ENCODE data around the gene ART1. TPM values are rescaled to one million over a fixed set of nuclear protein-coding genes. Genes with fewer than 3 reads are reported as not detected.

The ART1 gene
- total and polyA plus RNA-seq, 2 of the 8 experiments (the other 6 are each of a cell fraction or from before 2014, with no cell fraction given): not detected

GRCh38 chr11:3669742-3670183 lies 24.8 kb downstream of the ART1 start:
- Histone ChIP-seq H3K56ac (replicated peaks; ENCODE audit: insufficient read length, low read depth, low read length) (no peak overlapping the region), H3K27me3 (replicated peaks in 1 of 4; ENCODE audit: control insufficient read depth in 3 of 4, extremely low read depth in 1 of 4, insufficient read depth in 3 of 4, low read length in 3 of 4) (no peaks in the 10 kb centered on the region), H2BK20ac (ENCODE audit: low read length) (no peak overlapping the region), H2BK120ac (replicated peaks; ENCODE audit: low read depth, low read length) (no peak overlapping the region), H2AFZ (ENCODE audit: low read length) (no peak overlapping the region), H4K5ac (ENCODE audit: insufficient read length, low read depth, low read length) (no peak overlapping the region), H3K36me3 (ENCODE audit: control insufficient read depth in 2 of 4, insufficient read depth in 4 of 4, low read length in 3 of 4) (peaks cover 5 to 20% (median 12%) of the 10 kb centered on the region in 4 experiments; a peak in 6 of 8 replicates), H3K23me2 (ENCODE audit: low read depth, low read length) (no peaks in the 10 kb centered on the region), H3K9me3 (ENCODE audit: insufficient read depth in 2 of 2, low read depth in 1 of 2, low read length in 1 of 2) (no peaks in the 10 kb centered on the region), H3K14ac (ENCODE audit: insufficient read length) (no peak overlapping the region), H4K20me1 (replicated peaks in 1 of 2; ENCODE audit: control insufficient read depth in 1 of 2, insufficient read depth in 2 of 2, low read length in 2 of 2) (peaks cover 0 to 5% of the 10 kb centered on the region in 2 experiments), H3K18ac (ENCODE audit: extremely low read depth, low read length) (no peak overlapping the region), H4K91ac (replicated peaks; ENCODE audit: insufficient read length, low read length) (no peak overlapping the region), H4K8ac (ENCODE audit: extremely low read depth, insufficient read depth, low read length) (no peak overlapping the region), H3K4ac (replicated peaks; ENCODE audit: insufficient read length, low read depth, low read length) (no peak overlapping the region), H2BK12ac (ENCODE audit: low read depth, low read length) (no peak overlapping the region), H2BK5ac (ENCODE audit: low read depth, low read length) (no peak overlapping the region), H2AK5ac (ENCODE audit: low read depth, low read length) (no peak overlapping the region), H3K79me1 (ENCODE audit: low read depth, low read length) (no peaks in the 10 kb centered on the region), H2BK15ac (ENCODE audit: low read length) (no peak overlapping the region), H3K23ac (ENCODE audit: insufficient read length) (no peak overlapping the region), H3K4me3 (ENCODE audit: extremely low read depth in 1 of 4, insufficient read depth in 2 of 4, low read depth in 3 of 4, low read length in 4 of 4) (no peak overlapping the region), H3K4me2 (ENCODE audit: insufficient read depth in 1 of 2, low read depth in 2 of 2, low read length in 2 of 2) (no peak overlapping the region), H3K79me2 (ENCODE audit: control insufficient read depth in 1 of 2, insufficient read depth in 2 of 2, low read length in 2 of 2) (no peaks in the 10 kb centered on the region), H3K9ac (replicated peaks in 1 of 4; ENCODE audit: extremely low read depth in 1 of 4, low read depth in 3 of 4, low read length in 3 of 4) (no peak overlapping the region), H3K4me1 (replicated peaks in 1 of 4; ENCODE audit: control insufficient read depth in 3 of 4, insufficient read depth in 4 of 4, low read length in 3 of 4) (no peaks in the 10 kb centered on the region), H3K27ac (ENCODE audit: low read depth, low read length) (no peak overlapping the region)
- FAIRE-seq (no peak), DNase-seq (ENCODE audit: low read depth in 1 of 2, low spot score in 2 of 2) (no peak)
- 91% methylated on average over 5 of the region's 5 CpGs; no CpG with 5 or more reads in 1 of the 2 experiments for WGBS, 2 experiments (ENCODE audit: extremely low coverage in 1 of 2, insufficient coverage in 1 of 2, insufficient read length in 1 of 2, insufficient replicate concordance in 2 of 2, low coverage in 1 of 2, low lambda C conversion rate in 2 of 2, missing lambda C conversion rate in 1 of 2)
- ChIA-PET CTCF (ENCODE audit: partially characterized antibody) (interaction anchor here (1.2 to 1.5 kb wide), 3 partner anchors 12 to 60 kb away, joined by 3 to 6 read pairs (median 4); no protein-coding TSS in a partner anchor), POLR2A (ENCODE audit: partially characterized antibody) (interaction anchor here (2.0 kb wide), 1 partner anchor 27 kb away, joined by 7 read pairs; no protein-coding TSS in a partner anchor)
- TF ChIP-seq TBP (IDR thresholded peaks at IDR 0.05; ENCODE audit: low read depth, low read length) (no peak), POLR2AphosphoS5 (IDR thresholded peaks at IDR 0.05; ENCODE audit: low read depth, low read length) (no peak), ZNF274 (IDR thresholded peaks at IDR 0.05; ENCODE audit: borderline replicate concordance, extremely low read depth, low read length) (no peak), MAX (IDR thresholded peaks at IDR 0.05) (no peak), POLR2A (IDR thresholded peaks at IDR 0.05; ENCODE audit: control extremely low read depth in 1 of 2, low read depth in 2 of 2, low read length in 2 of 2) (no peak), JUN (IDR thresholded peaks at IDR 0.05; ENCODE audit: low read depth, low read length) (no peak), TAF7 (optimal IDR thresholded peaks at IDR 0.05; ENCODE audit: borderline replicate concordance, low read depth, low read length) (no peak), EP300 (IDR thresholded peaks at IDR 0.05; ENCODE audit: borderline replicate concordance in 1 of 2, low read depth in 2 of 2, low read length in 2 of 2) (no peak), SUZ12 (IDR thresholded peaks at IDR 0.05; ENCODE audit: low read length) (no peak), GABPA (IDR thresholded peaks at IDR 0.05; ENCODE audit: borderline replicate concordance, insufficient read depth, low read length) (no peak), KDM5A (IDR thresholded peaks at IDR 0.05; ENCODE audit: low read length) (no peak), CHD1 (IDR thresholded peaks at IDR 0.05; ENCODE audit: low read depth, low read length) (no peak), MAFK (IDR thresholded peaks at IDR 0.05; ENCODE audit: low read depth, low read length) (no peak), NRF1 (IDR thresholded peaks at IDR 0.05; ENCODE audit: low read depth, low read length) (no peak)

Data from H1 (cell line).